Thoracic aorta (tissue), 2 donors: ENCODE results near the gene CTBP2. TPM values are rescaled to one million over a fixed set of nuclear protein-coding genes. Genes with fewer than 3 reads are reported as not detected.
A peak's percentile ranks its signal among the peaks of the same experiment; 100 is the strongest.

Experiments used
- ATAC-seq: fragments of 150-250 bp; one replicate; pipeline ENCODE4 v1.8.0; 2017; ENCODE audit warnings: low read depth; ENCODE audit not compliant: insufficient number of reproducible peaks, low FRiP score
- DNase-seq: peaks from one replicate; pipeline ENCODE4 v3.0.0-alpha.2; 2020; ENCODE audit warnings: low spot score
- H3K27ac ChIP-seq, 2 donors: fragments of 200-600 bp; sonication (generic); 1 replicate in 1 of 2; 2 replicates in 1 of 2; pipeline ENCODE4 v1.5.1; 2016; ENCODE audit warnings: mild to moderate bottlenecking in 2 of 2, moderate library complexity in 2 of 2
- H3K27me3 ChIP-seq: fragments of 200-600 bp; sonication (generic); replicated peaks from 2 replicates; pipeline ENCODE4 v1.6.0; 2016; ENCODE audit warnings: mild to moderate bottlenecking; ENCODE audit not compliant: insufficient read depth
- H3K36me3 ChIP-seq: fragments of 200-600 bp; sonication (generic); one replicate; pipeline ENCODE4 v1.5.1; 2016
- H3K4me1 ChIP-seq, 2 donors: fragments of 200-600 bp; sonication (generic); 1 replicate in 1 of 2; 2 replicates in 1 of 2; pipeline versions ENCODE4 v1.5.1 to v1.6.0; 2016; ENCODE audit warnings: low read depth in 2 of 2, mild to moderate bottlenecking in 1 of 2; ENCODE audit not compliant: control insufficient read depth in 1 of 2
- H3K4me3 ChIP-seq: fragments of 200-600 bp; sonication (generic); 2 replicates; pipeline ENCODE4 v1.5.1; 2016; ENCODE audit warnings: mild to moderate bottlenecking
- H3K9me3 ChIP-seq: fragments of 200-600 bp; sonication (generic); 2 replicates; pipeline ENCODE4 v1.5.1; 2016
- CTCF ChIP-seq: fragments of 200-600 bp; sonication (generic); IDR thresholded peaks from one replicate; pipeline ENCODE4 v1.5.1; 2019; ENCODE audit warnings: antibody characterized with exemption
- total RNA-seq, 2 donors: library from RNA; depleted of rRNA; stranded (reverse); fragments of >200 nt; gene quantifications; one replicate each; pipeline versions ENCODE4 v1.1.0 to v1.2.3, GENCODE V29; 2016

Gene CTBP2
- total RNA-seq, 2 donors from 2014 or later = 62.8 to 80.6 TPM

- DNase-seq (no peak), ATAC-seq (no peak)
- TF ChIP-seq CTCF = no peak
- Histone ChIP-seq H3K36me3 (no peaks in the 10 kb centered on the region), H3K9me3 (no peaks in the 10 kb centered on the region), H3K4me3 (peak overlapping the region; percentile 38), H3K27me3 (no peaks in the 10 kb centered on the region), H3K4me1 (peaks cover 36 to 95% of the 10 kb centered on the region in 2 donors), H3K27ac (peak overlapping the region; percentile 32 to 54)
These were observed 135.7 kb downstream of the CTBP2 start for GRCh38 chr10:125024497-125025234.

DNA sequence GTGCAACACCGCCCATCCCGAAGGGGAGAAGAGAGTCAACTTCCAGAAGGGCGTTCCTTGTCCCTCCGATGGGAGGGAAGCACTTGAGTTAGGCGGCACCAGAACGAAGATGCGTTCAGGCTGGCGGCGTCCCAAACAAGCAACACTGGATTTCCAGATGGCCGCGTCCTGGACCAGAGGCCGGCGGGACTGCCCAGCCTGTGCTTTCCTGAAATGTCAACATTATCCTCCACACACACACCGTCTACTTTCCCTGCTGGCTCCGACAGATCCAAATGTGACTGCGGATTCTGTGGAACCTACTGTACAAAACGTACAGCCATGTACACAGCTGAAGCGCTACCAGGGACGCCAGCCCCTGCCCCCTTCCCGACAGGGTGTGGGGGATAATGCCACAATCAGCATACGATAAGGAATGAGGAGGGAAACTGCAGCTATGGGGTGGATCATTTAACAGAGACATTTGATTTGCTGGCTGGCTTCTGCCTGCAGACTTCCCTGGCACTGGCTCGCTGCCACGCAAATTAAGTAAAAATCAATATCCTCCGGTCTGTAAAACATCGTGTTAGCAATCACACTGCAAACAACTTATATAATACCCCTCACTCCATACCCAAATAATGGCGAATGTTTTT, 136.4 kb downstream of the CTBP2 start:
- H3K4me3 ChIP-seq = peak overlapping the region; percentile 38
- peak overlapping the region in 1 of 2 donors; percentile 35 for H3K27ac ChIP-seq
- ATAC-seq (no peak), DNase-seq (no peak)
- no peaks in the 10 kb centered on the region for H3K36me3 ChIP-seq
- H3K27me3 ChIP-seq = no peaks in the 10 kb centered on the region
- peaks cover 42 to 95% of the 10 kb centered on the region in 2 donors for H3K4me1 ChIP-seq
- no peak for TF ChIP-seq CTCF
- no peaks in the 10 kb centered on the region for H3K9me3 ChIP-seq

DNA sequence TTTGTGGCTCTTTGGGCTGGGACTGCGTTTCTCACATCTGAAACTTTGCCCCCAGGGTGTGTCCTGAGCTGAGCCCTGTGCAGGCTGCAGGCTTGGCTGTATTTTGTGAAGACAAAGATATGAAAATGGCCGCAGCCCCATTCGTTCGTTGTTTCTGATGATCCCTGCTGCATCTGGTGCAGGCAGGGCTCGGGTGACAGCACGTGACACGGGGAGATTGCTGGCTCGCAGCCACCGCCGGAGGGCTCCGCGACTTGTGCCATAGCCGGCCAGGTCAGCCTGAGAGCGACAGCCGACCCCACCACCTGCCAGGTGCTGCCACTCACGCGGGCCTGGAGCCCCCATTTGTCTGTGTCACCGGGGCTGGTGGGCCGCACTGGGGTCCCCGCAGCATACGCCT, 137.1 kb downstream of the CTBP2 start:
- no peak for DNase-seq
- Histone ChIP-seq H3K4me3 (peak overlapping the region; percentile 38), H3K27me3 (no peaks in the 10 kb centered on the region), H3K9me3 (no peaks in the 10 kb centered on the region), H3K27ac (peak overlapping the region in 1 of 2 donors; percentile 35), H3K4me1 (peaks cover 43 to 95% of the 10 kb centered on the region in 2 donors), H3K36me3 (no peaks in the 10 kb centered on the region)
- TF ChIP-seq CTCF = no peak
- ATAC-seq = no peak

DNA sequence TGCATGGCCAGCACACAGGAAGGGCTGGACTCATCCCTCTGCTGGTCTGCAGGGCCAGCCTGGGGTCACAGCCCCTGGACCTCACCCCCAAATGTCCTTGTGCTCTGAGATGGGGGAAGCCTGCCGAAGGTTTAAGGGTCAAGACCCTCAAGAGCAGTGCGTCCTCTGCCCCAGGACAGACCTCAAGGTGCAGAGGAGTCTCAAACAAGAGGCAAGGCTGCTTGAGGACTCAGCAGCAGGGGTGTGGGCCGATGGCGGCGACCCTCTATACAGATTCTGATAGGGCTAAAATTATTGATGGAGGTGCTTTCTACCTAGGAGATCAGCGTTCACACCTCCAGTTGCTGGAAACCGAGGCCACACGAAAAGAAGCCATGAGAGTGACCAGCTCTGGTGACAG, 137.7 kb downstream of the CTBP2 start:
- no peak for TF ChIP-seq CTCF
- H3K4me3 ChIP-seq = no peak overlapping the region
- peaks cover 49 to 95% of the 10 kb centered on the region in 2 donors for H3K4me1 ChIP-seq
- H3K36me3 ChIP-seq = no peaks in the 10 kb centered on the region
- H3K27ac ChIP-seq = peak overlapping the region in 1 of 2 donors; percentile 55
- H3K9me3 ChIP-seq = no peaks in the 10 kb centered on the region
- ATAC-seq (no peak), DNase-seq (no peak)
- H3K27me3 ChIP-seq = no peaks in the 10 kb centered on the region

GRCh38 chr10:125021686-125022344, 138.5 kb downstream of the CTBP2 start:
- H3K4me1 ChIP-seq = peaks cover 58 to 98% of the 10 kb centered on the region in 2 donors
- no peaks in the 10 kb centered on the region for H3K36me3 ChIP-seq
- ATAC-seq (no peak), DNase-seq (no peak)
- no peaks in the 10 kb centered on the region for H3K9me3 ChIP-seq
- no peaks in the 10 kb centered on the region for H3K27me3 ChIP-seq
- H3K27ac ChIP-seq = peak overlapping the region; percentile 23 to 55
- TF ChIP-seq CTCF = no peak
- H3K4me3 ChIP-seq = no peak overlapping the region
